ENCODE results near the gene ZNF521. TPM values are rescaled to one million over a fixed set of nuclear protein-coding genes. Genes with fewer than 3 reads are reported as not detected.

Gene ZNF521
- total and polyA plus RNA-seq, 2 donors (not counting 3 experiments of a cell fraction or from before 2014, with no cell fraction given) = 111 to 168 TPM

DNA sequence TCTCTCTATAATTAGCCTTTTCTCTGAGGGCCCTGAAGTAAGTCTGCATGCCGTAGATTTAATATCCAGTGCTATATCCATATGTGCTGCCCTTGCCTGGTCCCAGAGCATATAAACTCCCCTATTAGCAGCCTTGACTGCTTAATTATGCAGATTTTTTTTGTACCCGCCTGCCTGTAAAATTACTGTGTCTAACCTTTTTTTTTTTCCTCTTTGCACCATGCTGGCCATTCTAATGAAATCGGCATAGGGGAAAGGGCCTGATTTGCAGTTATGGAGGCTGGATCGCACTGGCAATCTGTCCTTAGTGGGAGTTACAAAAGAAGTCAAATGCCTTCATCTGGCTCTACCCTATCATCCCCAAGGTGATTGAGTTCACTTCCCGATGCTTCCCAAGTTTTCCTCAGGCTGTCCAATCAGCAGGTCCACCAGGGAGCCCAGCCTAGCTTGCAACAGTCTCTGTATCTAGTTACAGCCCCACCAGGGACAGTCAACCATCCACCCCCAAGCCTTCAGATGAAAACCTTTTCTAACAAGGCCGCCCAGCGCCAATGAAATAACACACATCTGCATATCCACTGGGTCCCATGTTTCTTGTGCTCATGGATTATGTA lies 239.0 kb downstream of the ZNF521 start:
- CTCF ChIA-PET = no interaction called here
- BruUV-seq (replicated peaks) = no TSS peak
- FAIRE-seq = no peak
- POLR2A ChIA-PET = no interaction called here
- Histone ChIP-seq H3K9ac (replicated peaks; ENCODE audit: extremely low read depth, insufficient read depth, low read length) (no peak overlapping the region), H3K4me3 (replicated peaks in 1 of 3; ENCODE audit: insufficient read depth in 1 of 3, low read depth in 1 of 3, low read length in 3 of 3) (no peak overlapping the region), H3K27ac (ENCODE audit: insufficient read depth, low read depth, low read length) (no peak overlapping the region), H3K9me3 (replicated peaks; ENCODE audit: control insufficient read depth, insufficient read depth, low read length) (no peaks in the 10 kb centered on the region), H3K79me2 (ENCODE audit: control insufficient read depth, insufficient read depth, low read length) (no peaks in the 10 kb centered on the region), H3K27me3 (ENCODE audit: control insufficient read depth in 2 of 2, insufficient read depth in 2 of 2, low read length in 2 of 2) (no peaks in the 10 kb centered on the region), H3K4me2 (ENCODE audit: insufficient read depth, low read length) (no peak overlapping the region), H2AFZ (ENCODE audit: low read depth, low read length) (no peak overlapping the region), H3K9me1 (replicated peaks; ENCODE audit: control insufficient read depth, extremely low read depth, insufficient read depth, low read length) (no peaks in the 10 kb centered on the region), H4K20me1 (replicated peaks; ENCODE audit: control insufficient read depth, extremely low read depth, insufficient read depth, low read length) (peaks cover 4% of the 10 kb centered on the region), H3K36me3 (ENCODE audit: control insufficient read depth in 2 of 2, extremely low read depth in 1 of 2, insufficient read depth in 2 of 2, low read length in 2 of 2) (peaks cover 0 to 9% of the 10 kb centered on the region in 2 experiments), H3K4me1 (ENCODE audit: control insufficient read depth, extremely low read depth, insufficient read depth, low read length) (no peaks in the 10 kb centered on the region)
- TF ChIP-seq JUN (IDR thresholded peaks at IDR 0.05; ENCODE audit: borderline replicate concordance, insufficient read depth, insufficient read length, low read depth) (no peak), MYC (IDR thresholded peaks at IDR 0.05; ENCODE audit: low read depth, low read length) (no peak), POLR2AphosphoS5 (IDR thresholded peaks at IDR 0.05; ENCODE audit: insufficient read depth, low read depth, low read length) (no peak), FOS (IDR thresholded peaks at IDR 0.05; ENCODE audit: borderline replicate concordance, insufficient read depth, low read length) (no peak), GATA2 (IDR thresholded peaks at IDR 0.05; ENCODE audit: insufficient read depth, insufficient read length, low read depth, low read length) (no peak), POLR2A (IDR thresholded peaks at IDR 0.05; ENCODE audit: low read depth, low read length) (no peak), EZH2 (IDR thresholded peaks at IDR 0.05; ENCODE audit: borderline replicate concordance, low read depth, low read length, severe bottlenecking) (no peak)
- TF ChIP-seq, protein P1, sequence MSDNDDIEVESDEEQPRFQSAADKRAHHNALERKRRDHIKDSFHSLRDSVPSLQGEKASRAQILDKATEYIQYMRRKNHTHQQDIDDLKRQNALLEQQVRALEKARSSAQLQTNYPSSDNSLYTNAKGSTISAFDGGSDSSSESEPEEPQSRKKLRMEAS (IDR thresholded peaks at IDR 0.05; ENCODE audit: insufficient read depth, insufficient read length) = no peak
- TF ChIP-seq, protein P2, sequence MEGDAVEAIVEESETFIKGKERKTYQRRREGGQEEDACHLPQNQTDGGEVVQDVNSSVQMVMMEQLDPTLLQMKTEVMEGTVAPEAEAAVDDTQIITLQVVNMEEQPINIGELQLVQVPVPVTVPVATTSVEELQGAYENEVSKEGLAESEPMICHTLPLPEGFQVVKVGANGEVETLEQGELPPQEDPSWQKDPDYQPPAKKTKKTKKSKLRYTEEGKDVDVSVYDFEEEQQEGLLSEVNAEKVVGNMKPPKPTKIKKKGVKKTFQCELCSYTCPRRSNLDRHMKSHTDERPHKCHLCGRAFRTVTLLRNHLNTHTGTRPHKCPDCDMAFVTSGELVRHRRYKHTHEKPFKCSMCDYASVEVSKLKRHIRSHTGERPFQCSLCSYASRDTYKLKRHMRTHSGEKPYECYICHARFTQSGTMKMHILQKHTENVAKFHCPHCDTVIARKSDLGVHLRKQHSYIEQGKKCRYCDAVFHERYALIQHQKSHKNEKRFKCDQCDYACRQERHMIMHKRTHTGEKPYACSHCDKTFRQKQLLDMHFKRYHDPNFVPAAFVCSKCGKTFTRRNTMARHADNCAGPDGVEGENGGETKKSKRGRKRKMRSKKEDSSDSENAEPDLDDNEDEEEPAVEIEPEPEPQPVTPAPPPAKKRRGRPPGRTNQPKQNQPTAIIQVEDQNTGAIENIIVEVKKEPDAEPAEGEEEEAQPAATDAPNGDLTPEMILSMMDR (IDR thresholded peaks at IDR 0.05; ENCODE audit: extremely low read depth in 1 of 2, insufficient read depth in 1 of 2, low read depth in 1 of 2, low read length in 2 of 2) = no peak
- no peak for DNase-seq (ENCODE audit: low read depth, low spot score)
- dilution Hi-C loops (cut with MboI; ENCODE audit: extremely low pct_ligation_motif_present, low sequenced_read_pairs) = no loop called here
- intact Hi-C loops (cut with micrococcal nuclease) = no loop called here

All from endothelial cell of umbilical vein (primary cell).